Measurements from ENCODE around the gene ZNF414. TPM values are rescaled to one million over a fixed set of nuclear protein-coding genes. Genes with fewer than 3 reads are reported as not detected.

Gene ZNF414
- total RNA-seq, 1 donor from 2014 or later: 27.2 TPM

DNA sequence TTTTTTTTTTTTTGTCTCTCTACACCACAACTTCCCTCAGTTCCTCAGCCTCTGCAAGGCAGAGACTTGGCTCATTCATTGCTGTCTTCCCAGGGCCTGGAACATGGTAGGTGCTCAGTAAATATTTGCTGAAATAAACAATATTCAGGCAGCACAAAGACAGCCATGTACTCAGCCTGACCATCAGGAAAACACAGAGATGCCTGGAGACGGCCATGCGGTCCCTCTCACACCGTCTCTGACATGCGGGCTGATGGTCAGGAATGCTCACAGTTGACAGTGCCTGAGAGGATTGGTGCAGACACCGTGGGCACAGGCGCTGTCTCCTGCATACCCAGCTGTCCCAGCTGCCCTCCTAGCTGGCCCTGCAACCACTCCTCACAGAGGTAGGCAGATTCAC lies 12.5 kb downstream of the ZNF414 start:
- TF ChIP-seq, protein P1, sequence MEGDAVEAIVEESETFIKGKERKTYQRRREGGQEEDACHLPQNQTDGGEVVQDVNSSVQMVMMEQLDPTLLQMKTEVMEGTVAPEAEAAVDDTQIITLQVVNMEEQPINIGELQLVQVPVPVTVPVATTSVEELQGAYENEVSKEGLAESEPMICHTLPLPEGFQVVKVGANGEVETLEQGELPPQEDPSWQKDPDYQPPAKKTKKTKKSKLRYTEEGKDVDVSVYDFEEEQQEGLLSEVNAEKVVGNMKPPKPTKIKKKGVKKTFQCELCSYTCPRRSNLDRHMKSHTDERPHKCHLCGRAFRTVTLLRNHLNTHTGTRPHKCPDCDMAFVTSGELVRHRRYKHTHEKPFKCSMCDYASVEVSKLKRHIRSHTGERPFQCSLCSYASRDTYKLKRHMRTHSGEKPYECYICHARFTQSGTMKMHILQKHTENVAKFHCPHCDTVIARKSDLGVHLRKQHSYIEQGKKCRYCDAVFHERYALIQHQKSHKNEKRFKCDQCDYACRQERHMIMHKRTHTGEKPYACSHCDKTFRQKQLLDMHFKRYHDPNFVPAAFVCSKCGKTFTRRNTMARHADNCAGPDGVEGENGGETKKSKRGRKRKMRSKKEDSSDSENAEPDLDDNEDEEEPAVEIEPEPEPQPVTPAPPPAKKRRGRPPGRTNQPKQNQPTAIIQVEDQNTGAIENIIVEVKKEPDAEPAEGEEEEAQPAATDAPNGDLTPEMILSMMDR (IDR thresholded peaks at IDR 0.05; ENCODE audit: partially characterized antibody, unreplicated experiment): no peak
- DNase-seq: no peak
- Mint-ChIP-seq H3K27me3 (ENCODE audit: unreplicated experiment) (peaks cover 7% of the 10 kb centered on the region), H3K36me3 (ENCODE audit: unreplicated experiment) (no peaks in the 10 kb centered on the region), H3K4me3 (ENCODE audit: unreplicated experiment) (no peak overlapping the region), H3K27ac (ENCODE audit: unreplicated experiment) (no peak overlapping the region), H3K4me1 (ENCODE audit: low read depth, unreplicated experiment) (peaks cover 3% of the 10 kb centered on the region), H3K9me3 (ENCODE audit: unreplicated experiment) (peaks cover 1% of the 10 kb centered on the region)

DNA sequence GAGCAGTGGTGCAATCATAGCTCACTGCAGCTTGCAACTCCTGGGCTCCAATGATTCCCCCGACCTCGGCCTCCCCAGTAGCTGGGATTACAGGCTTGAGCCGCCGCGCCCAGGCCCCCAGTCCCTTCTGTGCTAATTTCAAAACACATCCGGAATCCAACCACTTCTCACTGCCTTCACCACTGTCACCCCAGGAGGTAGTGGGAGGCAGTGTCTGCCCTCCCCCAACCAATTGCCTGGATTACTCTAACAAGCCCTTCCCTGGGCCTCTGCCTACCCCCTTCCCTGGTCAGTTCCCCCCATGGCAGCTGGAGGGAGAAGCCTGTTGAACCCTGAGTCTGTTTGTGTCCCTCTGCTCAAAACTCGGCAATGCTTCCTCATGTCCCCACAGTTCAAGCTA lies 13.8 kb downstream of the ZNF414 start:
- H3K4me1 Mint-ChIP-seq (ENCODE audit: low read depth, unreplicated experiment): no peaks in the 10 kb centered on the region
- H3K9me3 Mint-ChIP-seq (ENCODE audit: unreplicated experiment): peaks cover 1% of the 10 kb centered on the region
- no peak overlapping the region for H3K4me3 Mint-ChIP-seq (ENCODE audit: unreplicated experiment)
- H3K36me3 Mint-ChIP-seq (ENCODE audit: unreplicated experiment): no peaks in the 10 kb centered on the region
- H3K27me3 Mint-ChIP-seq (ENCODE audit: unreplicated experiment): peaks cover 6% of the 10 kb centered on the region
- TF ChIP-seq, protein P1 (IDR thresholded peaks at IDR 0.05; ENCODE audit: partially characterized antibody, unreplicated experiment): no peak
- no peak overlapping the region for H3K27ac Mint-ChIP-seq (ENCODE audit: unreplicated experiment)
- DNase-seq: no peak

DNA sequence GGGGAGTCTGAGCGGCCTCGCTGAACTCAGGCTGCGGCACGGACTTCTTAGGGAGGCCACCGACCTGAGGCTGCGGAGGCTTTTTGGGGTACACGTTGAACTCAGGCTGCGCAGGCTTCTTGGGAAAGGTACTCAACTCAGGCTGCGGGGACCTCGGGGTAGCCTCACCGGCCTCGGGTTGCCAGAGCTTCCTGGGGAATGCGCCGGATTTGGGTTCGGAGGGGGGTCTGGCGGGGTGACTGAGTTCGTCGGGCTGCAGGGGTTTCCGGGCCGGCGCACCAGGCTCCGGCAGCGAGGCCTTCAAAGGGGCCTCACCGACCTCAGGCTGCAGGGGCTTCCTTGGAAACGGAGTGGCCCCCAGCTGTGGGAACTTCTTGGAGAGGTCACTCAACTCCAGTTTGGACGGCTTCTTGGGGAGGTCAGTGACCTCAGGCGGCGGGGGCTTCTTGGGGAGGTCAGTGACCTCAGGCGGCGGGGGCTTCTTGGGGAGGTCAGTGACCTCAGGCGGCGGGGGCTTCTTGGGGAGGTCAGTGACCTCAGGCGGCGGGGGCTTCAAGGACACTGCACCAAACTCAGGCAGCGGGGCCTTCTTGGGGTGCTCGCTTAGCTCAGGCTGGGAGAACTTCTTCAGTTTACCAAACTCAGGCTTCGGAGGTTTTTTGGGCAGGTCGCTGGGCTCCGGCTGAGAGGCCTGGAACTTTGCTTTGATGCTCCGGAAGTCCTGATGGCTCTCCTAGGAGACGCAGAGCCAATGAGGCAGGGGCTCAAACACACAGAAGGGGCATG lies 14.7 kb downstream of the ZNF414 start:
- peaks cover 1% of the 10 kb centered on the region for H3K9me3 Mint-ChIP-seq (ENCODE audit: unreplicated experiment)
- no peak for DNase-seq
- peaks cover 4% of the 10 kb centered on the region for H3K27me3 Mint-ChIP-seq (ENCODE audit: unreplicated experiment)
- no peak overlapping the region for H3K27ac Mint-ChIP-seq (ENCODE audit: unreplicated experiment)
- H3K4me3 Mint-ChIP-seq (ENCODE audit: unreplicated experiment): no peak overlapping the region
- no peaks in the 10 kb centered on the region for H3K4me1 Mint-ChIP-seq (ENCODE audit: low read depth, unreplicated experiment)
- no peaks in the 10 kb centered on the region for H3K36me3 Mint-ChIP-seq (ENCODE audit: unreplicated experiment)
- TF ChIP-seq, protein P1 (IDR thresholded peaks at IDR 0.05; ENCODE audit: partially characterized antibody, unreplicated experiment): no peak

DNA sequence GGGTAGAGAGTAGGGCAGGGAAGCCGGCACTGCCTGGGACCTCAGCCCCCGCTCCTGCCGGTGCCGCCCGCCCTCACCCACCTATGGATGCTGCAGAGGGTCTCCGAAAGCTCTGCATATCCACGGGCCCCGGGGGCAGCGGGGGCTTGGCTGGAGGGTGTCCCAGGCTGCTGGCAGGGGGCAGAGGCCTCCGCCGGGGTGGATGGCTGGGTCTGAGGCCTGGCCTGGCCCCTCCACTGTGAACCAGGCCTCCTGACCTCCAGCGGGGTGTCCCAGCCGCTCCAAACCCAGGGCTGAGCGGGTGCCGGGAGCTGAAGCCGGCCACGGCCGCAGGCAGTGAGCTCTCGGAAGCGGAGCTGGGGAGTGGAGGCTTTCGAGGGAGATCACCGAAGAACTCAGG lies 15.7 kb downstream of the ZNF414 start:
- DNase-seq: no peak
- TF ChIP-seq, protein P1 (IDR thresholded peaks at IDR 0.05; ENCODE audit: partially characterized antibody, unreplicated experiment): no peak
- Mint-ChIP-seq H3K4me3 (ENCODE audit: unreplicated experiment) (no peak overlapping the region), H3K9me3 (ENCODE audit: unreplicated experiment) (peaks cover 1% of the 10 kb centered on the region), H3K36me3 (ENCODE audit: unreplicated experiment) (no peaks in the 10 kb centered on the region), H3K4me1 (ENCODE audit: low read depth, unreplicated experiment) (no peaks in the 10 kb centered on the region), H3K27me3 (ENCODE audit: unreplicated experiment) (peaks cover 4% of the 10 kb centered on the region), H3K27ac (ENCODE audit: unreplicated experiment) (no peak overlapping the region)

DNA sequence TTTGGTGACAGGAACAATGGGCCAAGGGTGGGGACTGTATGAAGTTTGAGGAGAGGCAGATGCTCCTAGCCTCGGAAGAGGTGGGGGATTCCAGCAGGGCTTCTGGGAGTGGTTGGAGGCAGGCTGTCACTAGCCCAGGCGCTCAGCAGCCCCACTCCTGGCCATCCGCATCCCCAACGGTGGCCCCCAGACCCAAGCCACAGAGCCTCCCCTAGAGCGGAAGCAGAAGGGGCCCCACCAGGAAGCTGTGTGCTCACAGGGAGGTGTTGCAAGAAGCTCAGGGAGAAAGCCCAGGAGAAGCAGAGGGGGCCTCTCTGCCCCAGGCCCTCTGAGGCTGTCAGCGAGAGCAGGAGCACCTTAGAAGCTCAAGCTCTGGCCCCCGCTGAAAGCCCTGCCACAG lies 19.8 kb downstream of the ZNF414 start:
- peaks cover 5% of the 10 kb centered on the region for H3K27me3 Mint-ChIP-seq (ENCODE audit: unreplicated experiment)
- H3K4me3 Mint-ChIP-seq (ENCODE audit: unreplicated experiment): no peak overlapping the region
- no peaks in the 10 kb centered on the region for H3K4me1 Mint-ChIP-seq (ENCODE audit: low read depth, unreplicated experiment)
- DNase-seq: no peak
- no peak overlapping the region for H3K27ac Mint-ChIP-seq (ENCODE audit: unreplicated experiment)
- H3K9me3 Mint-ChIP-seq (ENCODE audit: unreplicated experiment): peaks cover 5% of the 10 kb centered on the region
- H3K36me3 Mint-ChIP-seq (ENCODE audit: unreplicated experiment): no peaks in the 10 kb centered on the region
- TF ChIP-seq, protein P1 (IDR thresholded peaks at IDR 0.05; ENCODE audit: partially characterized antibody, unreplicated experiment): no peak

Measured in glutamatergic neuron (in vitro differentiated cells).